Stimulated activated CD4-positive, alpha-beta T cell treated with anti-CD3 and anti-CD28 coated beads, Interleukin-15, amount 100 ng/mL, for 48 hours (primary cell): Measurements from ENCODE around the gene PLOD3.

Experiments used
- DNase-seq, 2 donors: peaks; one replicate each; pipeline ENCODE4 v3.0.0-alpha.2; 2020; ENCODE audit warnings: low read depth in 2 of 2

Gene PLOD3

GRCh38 chr7:101164071-101164840, 53.1 kb downstream of the PLOD3 start:
- DNase-seq: no peak

- no peak for DNase-seq
These were observed 53.9 kb downstream of the PLOD3 start for GRCh38 chr7:101163279-101164070.

GRCh38 chr7:101162551-101163278, 54.7 kb downstream of the PLOD3 start:
- DNase-seq: no peak

- no peak for DNase-seq
These were observed 55.5 kb downstream of the PLOD3 start for GRCh38 chr7:101161692-101162471.

- DNase-seq: no peak
These were observed 56.5 kb downstream of the PLOD3 start for GRCh38 chr7:101160910-101161309.

GRCh38 chr7:101159696-101160674, 57.4 kb downstream of the PLOD3 start:
- DNase-seq: no peak

GRCh38 chr7:101156866-101157589, 60.4 kb downstream of the PLOD3 start:
- DNase-seq: no peak

- no peak for DNase-seq
These were observed 61.1 kb downstream of the PLOD3 start for GRCh38 chr7:101156277-101156676.
